GM21515 (cell line): Measurements from ENCODE around the gene GGACT.
"Not testable (repeated sequence)": the region's sequence is repeated elsewhere in the genome, so short reads cannot be mapped to it uniquely, and the experiment has no call there.

Experiments
- ATAC-seq: cut with Tn5 transposase; IDR thresholded peaks from one replicate; pipeline ENCODE4 v1.9.1; 2021; ENCODE audit not compliant: unreplicated experiment

The GGACT gene

GRCh38 chr13:100588331-100589177, at the start of gene GGACT:
Gene GGACT (minus strand): TSS chr13:100588789. CDS start chr13:100532591, 56,198 bp downstream.
- peak; percentile 99 for ATAC-seq

- ATAC-seq, result no peak
These were observed 49.2 kb upstream of the GGACT start for GRCh38 chr13:100637796-100638195.

GRCh38 chr13:100637380-100637779, 48.8 kb upstream of the GGACT start:
- ATAC-seq, result no peak

- no peak for ATAC-seq
These were observed 47.9 kb upstream of the GGACT start for GRCh38 chr13:100636441-100636840.

DNA sequence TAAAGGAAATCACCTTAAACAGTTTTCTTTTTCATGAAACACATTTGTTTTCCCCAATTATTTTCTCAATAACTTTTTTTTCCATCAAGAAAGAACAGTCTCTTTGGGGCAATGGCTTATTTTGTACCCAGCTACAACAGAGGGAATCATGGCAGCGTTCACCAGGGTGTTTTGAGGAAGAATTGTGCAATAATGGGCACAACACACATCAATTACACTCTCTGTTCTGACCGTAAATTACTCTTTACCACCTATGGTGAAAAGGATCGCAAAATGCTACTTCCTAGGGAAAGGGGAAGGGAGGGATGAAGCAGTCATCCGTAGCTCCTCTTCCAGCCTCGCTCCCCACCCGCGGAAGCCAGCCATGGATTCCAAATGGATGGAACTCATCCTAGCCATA, 47.4 kb upstream of the GGACT start:
- no peak for ATAC-seq

GRCh38 chr13:100634696-100635095, 46.1 kb upstream of the GGACT start:
- ATAC-seq, result no peak

DNA sequence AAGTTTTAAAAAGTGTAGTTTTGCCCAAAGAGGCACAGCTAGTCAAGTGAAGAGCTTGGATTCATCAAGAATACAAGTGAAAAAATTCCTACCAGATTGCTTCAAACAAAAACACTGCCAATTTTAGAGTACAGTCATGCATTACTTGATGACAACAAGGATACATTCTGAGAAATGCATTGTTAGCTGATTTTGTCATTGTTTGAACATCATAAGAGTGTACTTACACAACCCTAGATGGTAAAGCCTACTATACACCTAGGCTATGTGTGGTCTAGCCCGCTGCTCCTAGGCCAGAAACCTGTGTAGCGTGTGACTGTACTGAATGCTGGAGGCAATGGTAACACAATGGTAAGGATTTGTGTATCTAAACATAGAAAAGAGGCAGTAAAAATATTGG, 44.9 kb upstream of the GGACT start:
- ATAC-seq, result no peak

GRCh38 chr13:100630555-100630954, 42.0 kb upstream of the GGACT start:
- ATAC-seq, result no peak

DNA sequence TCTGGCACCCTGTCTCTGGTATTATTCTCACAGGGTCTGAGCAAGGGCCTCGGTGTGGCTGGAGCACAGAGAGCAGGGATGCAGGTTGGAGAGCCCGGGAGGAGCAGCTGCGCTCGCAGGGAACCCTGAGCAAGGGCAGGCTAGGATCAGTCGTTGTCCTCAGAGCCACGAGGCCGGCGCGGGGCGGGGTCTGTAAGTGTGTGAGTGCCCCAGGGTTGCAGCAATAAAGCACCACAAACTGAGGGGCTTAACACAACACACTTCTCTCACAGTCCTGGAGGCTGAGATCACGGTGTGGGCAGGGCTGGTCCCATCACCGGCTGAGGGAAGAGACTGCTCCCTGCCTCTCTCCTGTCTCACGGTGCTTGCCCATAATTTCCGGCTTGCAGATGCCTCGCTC, 38.5 kb upstream of the GGACT start:
- ATAC-seq, result no peak

DNA sequence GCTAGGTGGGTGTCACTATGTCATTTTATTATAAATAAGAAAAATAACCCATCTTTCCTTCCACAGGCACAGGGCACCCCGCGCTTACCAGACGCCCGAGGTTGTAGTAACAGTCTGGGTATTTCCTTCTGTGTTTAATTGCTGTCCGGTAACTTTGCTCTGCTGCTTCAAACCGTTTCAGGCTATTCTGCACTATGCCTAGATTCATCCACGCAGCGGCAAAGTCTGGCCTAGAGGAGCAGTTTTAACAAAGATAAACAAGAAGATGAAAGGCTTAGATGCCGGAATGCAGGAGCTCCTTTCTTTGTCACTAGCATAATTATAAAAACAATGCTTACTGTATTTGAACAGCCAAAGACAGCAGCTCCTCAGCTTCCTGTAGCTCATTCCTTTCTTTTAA, 36.9 kb upstream of the GGACT start:
- no peak for ATAC-seq

DNA sequence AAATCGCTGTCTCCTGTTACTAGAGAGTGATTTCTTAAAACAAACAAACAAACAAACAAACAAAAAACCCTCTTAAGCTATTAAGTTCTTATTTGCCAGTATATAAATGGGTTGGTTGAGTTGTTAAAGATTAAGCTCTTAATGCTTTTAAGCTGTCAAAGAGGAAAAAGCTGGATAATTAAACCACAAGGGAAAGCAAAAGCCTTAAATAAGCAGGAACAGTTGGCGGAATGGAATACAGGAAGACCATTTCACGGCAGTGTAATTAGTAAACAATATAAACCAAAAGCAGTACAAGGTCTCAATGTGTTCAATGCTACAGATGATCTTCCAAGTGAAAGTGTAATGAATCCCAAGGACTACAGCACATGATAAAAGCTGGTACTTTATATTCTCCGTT, 32.2 kb upstream of the GGACT start:
- no peak for ATAC-seq

- ATAC-seq, result no peak
These were observed 31.4 kb upstream of the GGACT start for GRCh38 chr13:100619940-100620339.

GRCh38 chr13:100618897-100619296, 30.3 kb upstream of the GGACT start:
- ATAC-seq, result not testable (repeated sequence)

GRCh38 chr13:100613031-100613430, 24.4 kb upstream of the GGACT start:
- ATAC-seq, result no peak

DNA sequence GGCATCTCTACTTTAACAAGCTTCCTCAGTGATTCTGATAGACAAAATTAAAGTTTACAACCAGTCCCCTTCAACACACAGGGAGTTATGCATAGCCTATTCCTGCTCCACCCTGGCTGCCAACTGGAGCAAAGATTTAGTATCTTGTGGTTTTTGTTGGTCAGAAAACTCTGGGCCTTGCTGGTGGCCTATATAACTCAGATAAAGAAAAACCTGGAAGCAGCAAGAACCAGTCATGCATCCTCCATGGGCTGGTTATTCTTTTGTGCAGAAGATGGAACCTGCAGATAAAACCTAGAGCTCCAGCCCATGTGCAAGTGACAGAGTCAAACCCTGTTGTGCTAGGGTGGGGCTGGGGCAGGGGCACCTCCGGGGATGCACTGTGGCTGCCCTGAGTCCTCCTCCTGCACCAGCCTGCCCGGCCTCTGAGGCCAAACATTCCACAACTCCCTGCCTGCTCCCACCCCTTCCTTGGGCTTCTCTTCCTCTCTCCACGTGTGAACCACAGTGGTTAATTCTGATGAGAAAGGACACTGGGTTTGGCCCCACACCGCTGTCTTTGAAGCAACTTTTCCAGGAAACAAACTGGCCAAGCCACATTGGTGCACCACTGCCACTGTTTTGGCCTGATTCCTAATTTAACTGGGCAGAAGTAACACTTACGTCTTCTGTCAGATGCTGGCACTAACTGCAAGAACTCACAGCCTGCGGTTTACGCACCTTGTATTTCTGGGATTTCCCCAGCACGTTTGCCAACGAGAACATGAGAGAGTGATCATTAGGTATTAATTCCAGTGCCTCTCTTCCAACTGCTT, 23.3 kb upstream of the GGACT start:
- ATAC-seq, result no peak

- peak; percentile 41 for ATAC-seq
These were observed 22.1 kb upstream of the GGACT start for GRCh38 chr13:100610391-100611347.

DNA sequence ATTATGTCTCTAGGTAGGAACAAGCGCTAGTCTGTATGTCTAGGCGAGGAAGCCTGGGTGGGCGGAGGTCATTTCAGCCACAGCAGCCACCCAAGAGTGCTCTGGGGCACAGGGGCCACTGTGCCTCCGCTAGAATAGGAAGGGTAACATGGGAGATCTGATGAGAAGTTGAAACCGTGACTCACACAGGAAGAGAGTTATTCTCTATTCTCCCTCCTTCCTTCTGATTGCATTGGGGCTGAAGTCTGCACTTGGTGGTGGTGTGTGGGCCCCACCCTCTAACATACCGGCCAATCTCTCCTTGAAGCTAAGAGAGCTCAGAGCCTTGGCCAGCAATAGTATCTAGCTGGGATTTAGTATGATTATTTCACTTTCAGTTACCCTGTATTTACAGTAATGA, 20.3 kb upstream of the GGACT start:
- peak; percentile 83 for ATAC-seq

DNA sequence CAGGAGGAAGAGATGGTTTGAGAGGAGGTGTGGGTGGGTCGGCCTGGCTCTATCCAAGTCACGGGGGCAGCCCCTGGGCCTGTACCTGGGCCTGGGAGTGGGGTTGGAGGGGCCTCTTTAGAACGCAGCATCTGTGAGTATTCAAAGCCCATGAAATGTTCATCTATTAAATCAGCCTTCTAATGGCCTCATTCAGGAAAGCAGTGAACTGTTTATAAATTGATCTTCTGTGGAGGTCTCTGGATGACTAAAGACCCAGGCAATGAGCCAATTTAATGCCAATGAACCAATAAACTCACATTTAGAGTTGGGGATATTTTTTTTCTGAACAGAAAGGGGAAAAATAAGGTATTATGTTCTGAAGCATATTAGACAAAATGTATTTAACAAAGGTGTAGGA, 19.9 kb upstream of the GGACT start:
- ATAC-seq, result no peak

GRCh38 chr13:100604918-100605710, 16.5 kb upstream of the GGACT start:
- no peak for ATAC-seq

DNA sequence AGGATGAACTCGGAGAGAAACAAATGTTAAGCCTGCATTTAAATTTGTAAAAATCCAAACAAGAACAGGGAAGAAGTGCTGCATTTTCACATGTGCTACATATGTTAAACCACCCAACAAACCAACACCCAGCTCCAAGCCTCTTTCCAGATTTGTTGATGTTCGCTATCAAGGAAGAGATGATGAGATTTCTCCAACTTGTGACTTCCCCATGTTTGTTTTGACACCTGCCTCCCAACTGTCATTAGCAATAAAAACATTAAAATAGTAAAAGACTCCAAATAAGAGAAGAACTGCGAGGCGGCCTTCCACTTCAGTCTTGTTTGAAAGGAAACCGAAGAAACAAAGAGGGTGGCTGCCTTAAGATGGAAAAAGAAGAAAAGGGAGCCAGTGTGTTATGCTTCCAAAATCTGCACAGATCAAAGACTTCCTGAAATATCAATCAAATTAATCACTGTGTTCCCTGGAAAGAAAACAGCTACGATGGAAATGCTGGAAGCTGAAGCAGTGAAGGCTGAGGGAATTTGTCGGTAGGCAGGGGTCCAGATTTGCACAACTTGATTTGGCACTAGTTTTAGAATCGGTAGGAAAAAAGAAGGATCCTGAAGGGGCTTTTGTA, 14.0 kb upstream of the GGACT start:
- ATAC-seq, result no peak
